GM12878 (cell line): ENCODE data around the gene TOB1. TPM values are rescaled to one million over a fixed set of nuclear protein-coding genes. Genes with fewer than 3 reads are reported as not detected.

Experiments used
- ATAC-seq: fragments of 200-7000 bp; cut with Tn5 transposase; 3 replicates; pipeline ENCODE4 v1.9.1; 2020; ENCODE audit warnings: mild to moderate bottlenecking, moderate library complexity
- BruUV-seq: library from RNA; stranded (reverse); fragments of 400-500 nt; replicated peaks from 2 replicates; lab custom pipeline; 2021; lab: Mats Ljungman, UMichigan
- CTCF ChIA-PET: fragments of 300-600 bp; sonication (Branson Sonifier 250); formaldehyde crosslinking; extraction: SDS; loops from one replicate; lab custom pipeline; 2021; ENCODE audit warnings: inconsistent platforms; lab: Yijun Ruan, JAX
- POLR2A ChIA-PET: fragments of 350-600 bp; formaldehyde crosslinking; extraction: SDS; loops from one replicate; lab custom pipeline; 2021; ENCODE audit warnings: inconsistent platforms; lab: Charles Lee
- RAD21 ChIA-PET: fragments of 300-600 bp; sonication (Branson Sonifier 250); formaldehyde crosslinking; loops from one replicate; lab custom pipeline; 2023; ENCODE audit warnings: antibody characterized with exemption; ENCODE audit not compliant: unreplicated experiment; lab: Charles Lee
- SMC1A ChIA-PET: fragments of 300-600 bp; sonication (Branson Sonifier 250); formaldehyde crosslinking; loops from one replicate; lab custom pipeline; 2023; ENCODE audit not compliant: unreplicated experiment, uncharacterized antibody; lab: Charles Lee
- DNase-seq: peaks from one replicate; pipeline ENCODE4 v3.0.0-alpha.2; 2011; ENCODE audit warnings: low read depth, low spot score
- FAIRE-seq: peaks from 3 replicates; lab custom pipeline; 2011; peaks lifted over from hg19 to GRCh38; lab: Jason Lieb, UNC
- H2AFZ ChIP-seq: 2 replicates; pipeline ENCODE4 v1.6.0; 2011; ENCODE audit warnings: low read depth, low read length, control low read depth; ENCODE audit not compliant: control insufficient read depth
- H3K27ac ChIP-seq: 2 replicates; pipeline ENCODE4 v1.5.1; 2011; ENCODE audit warnings: control low read depth; ENCODE audit not compliant: control insufficient read depth, insufficient read depth
- H3K27me3 ChIP-seq, 2 experiments: replicated peaks in 1 of 2; 2 replicates each; pipeline versions ENCODE4 v1.6.0 to v1.6.1; 2011; ENCODE audit warnings: low read length in 1 of 2; ENCODE audit not compliant: control insufficient read depth in 2 of 2, insufficient read depth in 2 of 2
- H3K36me3 ChIP-seq, 2 experiments: 2 replicates each; pipeline ENCODE4 v1.5.1; 2011; ENCODE audit warnings: low read length in 1 of 2; ENCODE audit not compliant: control insufficient read depth in 2 of 2, insufficient read depth in 2 of 2
- H3K4me1 ChIP-seq: 2 replicates; pipeline ENCODE4 v1.6.1; 2011; ENCODE audit warnings: mild to moderate bottlenecking, low read length, moderate library complexity, mixed read lengths; ENCODE audit not compliant: control insufficient read depth, insufficient read depth
- H3K4me2 ChIP-seq: 2 replicates; pipeline ENCODE4 v1.6.0; 2011; ENCODE audit warnings: control low read depth; ENCODE audit not compliant: control insufficient read depth, insufficient read depth
- H3K4me3 ChIP-seq: fragments of 200-600 bp; sonication (generic); 2 replicates; pipeline ENCODE4 v1.5.1; 2016
- H3K79me2 ChIP-seq: 2 replicates; pipeline ENCODE4 v1.6.0; 2011; ENCODE audit warnings: low read length; ENCODE audit not compliant: control insufficient read depth, insufficient read depth
- H3K9ac ChIP-seq: 2 replicates; pipeline ENCODE4 v1.8.0; 2011; ENCODE audit warnings: low read length, control low read depth, mixed read lengths; ENCODE audit not compliant: control insufficient read depth, insufficient read depth
- H3K9me3 ChIP-seq: replicated peaks from 3 replicates; pipeline ENCODE4 v1.5.1; 2011; ENCODE audit warnings: mild to moderate bottlenecking, low read length; ENCODE audit not compliant: control insufficient read depth, insufficient read depth
- H4K20me1 ChIP-seq: 2 replicates; pipeline ENCODE4 v1.6.0; 2011; ENCODE audit not compliant: control insufficient read depth, insufficient read depth
- CHD4 ChIP-seq: fragments of 200-600 bp; sonication (generic); IDR thresholded peaks from 2 replicates; pipeline ENCODE4 v1.6.1; 2016; ENCODE audit warnings: mild to moderate bottlenecking
- CREM ChIP-seq: IDR thresholded peaks from 2 replicates; pipeline ENCODE4 v1.6.1; 2014; ENCODE audit warnings: antibody characterized with exemption, low read depth
- GABPA ChIP-seq: IDR thresholded peaks from 2 replicates; pipeline ENCODE4 v1.6.1; 2014; ENCODE audit warnings: antibody characterized with exemption, low read depth, mild to moderate bottlenecking, inconsistent platforms
- IRF5 ChIP-seq: fragments of 450-650 bp; IDR thresholded peaks from 2 replicates; pipeline ENCODE4 v1.6.1; 2017; ENCODE audit warnings: borderline replicate concordance
- NRF1 ChIP-seq: conservative IDR thresholded peaks from 2 replicates; pipeline ENCODE4 v1.6.1; 2011; ENCODE audit warnings: mild to moderate bottlenecking, low read depth, low read length, improper control_type of control experiment
- RELA ChIP-seq: fragments of 450-650 bp; IDR thresholded peaks from 2 replicates; pipeline ENCODE4 v1.8.0; 2014; ENCODE audit warnings: borderline replicate concordance; ENCODE audit not compliant: partially characterized antibody
- RELB ChIP-seq: fragments of 450-650 bp; IDR thresholded peaks from 2 replicates; pipeline ENCODE4 v1.6.1; 2017; ENCODE audit warnings: low read depth, mild to moderate bottlenecking, moderate library complexity
- SPI1 ChIP-seq: IDR thresholded peaks from 2 replicates; pipeline ENCODE4 v1.6.1; 2011; ENCODE audit warnings: low read depth, mild to moderate bottlenecking, low read length, moderate library complexity, borderline replicate concordance; ENCODE audit not compliant: insufficient read depth
- in situ Hi-C: fragments of 300-500 bp; cut with MboI; formaldehyde crosslinking; loops from 9 replicates; pipeline ENCODE4 v1.14.3; 2018; ENCODE audit warnings: mixed read lengths
- intact Hi-C: fragments of 100-400 bp; cut with micrococcal nuclease; formaldehyde crosslinking; loops from one replicate; pipeline ENCODE4 v1.14.2; 2022; ENCODE audit not compliant: unreplicated experiment
- polyA plus RNA-seq, 11 experiments: library from polyadenylated mRNA; depleted of rRNA in 4 of 11; unstranded in 6 of 11; stranded (reverse) in 5 of 11; fragments of >200 nt; fragmentation: Nextera tagmentation in 4 of 11; fragmentation: Illumina TruSeq in 1 of 11; extraction: Ambion mirVana in 4 of 11; extraction: Trizol in 1 of 11; gene quantifications; 1 replicate in 1 of 11; 2 replicates in 10 of 11; pipeline versions ENCODE4 v1.2.1 to v1.2.3, GENCODE V29; 2011 to 2016; ENCODE audit warnings: inconsistent platforms in 2 of 11, missing spikeins in 2 of 11, low read depth in 1 of 11
- total RNA-seq, 4 experiments: library from RNA; depleted of rRNA in 3 of 4; stranded (reverse); fragments of >200 nt in 3 of 4; fragmentation: Illumina TruSeq in 1 of 4; extraction: Trizol in 1 of 4; gene quantifications; 2 replicates each; pipeline versions ENCODE4 v1.2.1 to v1.2.3, GENCODE V29; 2013 to 2021

The TOB1 gene
- total and polyA plus RNA-seq, 10 of the 15 experiments (the other 5 are each of a cell fraction or from before 2014, with no cell fraction given), result 5.0 to 32.4 (median 13.7) TPM

- ChIA-PET CTCF (no interaction called here), RAD21 (no interaction called here), POLR2A (no interaction called here), SMC1A (interaction anchor here (1.1 kb wide), 1 partner anchor 11 kb away, joined by 3 read pairs; no protein-coding TSS in a partner anchor)
- no peaks in the 10 kb centered on the region; the same call in 1 of the 2 replicates for H3K4me1 ChIP-seq
- in situ Hi-C loops (no loop called here), intact Hi-C loops (no loop called here)
- ATAC-seq (no peak), DNase-seq (no peak), FAIRE-seq (no peak)
- no peak for TF ChIP-seq NRF1
- TF ChIP-seq IRF5, result no peak
- no peak for TF ChIP-seq CHD4
- TF ChIP-seq RELB, result no peak
- TF ChIP-seq GABPA, result no peak
- TF ChIP-seq SPI1, result no peak
- no peak for TF ChIP-seq CREM
- TF ChIP-seq RELA, result no peak
- H3K27ac ChIP-seq, result no peak overlapping the region
- no peaks in the 10 kb centered on the region; a peak in 1 of 4 replicates for H3K27me3 ChIP-seq
- H3K9me3 ChIP-seq, result no peaks in the 10 kb centered on the region
- no peaks in the 10 kb centered on the region for H3K36me3 ChIP-seq
- H3K4me2 ChIP-seq, result no peak overlapping the region
- no peak overlapping the region for H2AFZ ChIP-seq
- H4K20me1 ChIP-seq, result no peaks in the 10 kb centered on the region
- BruUV-seq, result no TSS peak
- H3K4me3 ChIP-seq, result no peak overlapping the region
- no peaks in the 10 kb centered on the region for H3K79me2 ChIP-seq
- no peak overlapping the region for H3K9ac ChIP-seq
Measured at GRCh38 chr17:50813583-50813982, 52.6 kb downstream of the TOB1 start.

Other genes with a start within 250 kb of the TOB1 start
- gene ABCC3, start 231.5 kb downstream of the TOB1 start, total RNA-seq (2014; rRNA removed), result not detected in 2 replicates
- gene ABCC3, start 231.5 kb downstream of the TOB1 start, total RNA-seq (2014; rRNA removed; fragmentation: Illumina TruSeq; extraction: Trizol), result not detected in 2 replicates
- 1.1 and 1.5 TPM in 2 replicates for gene ABCC3, start 231.5 kb downstream of the TOB1 start, total RNA-seq (2021)
- gene ABCC3, start 231.5 kb downstream of the TOB1 start, polyA plus RNA-seq (2011; rRNA removed), result 1.9 and 2.3 TPM in 2 replicates
- 0.21 TPM in 1 of 2 replicates, not detected in the other for gene ABCC3, start 231.5 kb downstream of the TOB1 start, polyA plus RNA-seq (2014; fragmentation: Illumina TruSeq; extraction: Trizol)
- not detected for gene ABCC3, start 231.5 kb downstream of the TOB1 start, polyA plus RNA-seq (2014; fragmentation: Nextera tagmentation; extraction: Ambion mirVana)
- gene ABCC3, start 231.5 kb downstream of the TOB1 start, polyA plus RNA-seq (2014; rRNA removed), result 0.10 TPM in 1 of 2 replicates, not detected in the other
- under 1 TPM in 1 of 2 experiments, not detected in 1; 0.32 TPM for gene ABCC3, start 231.5 kb downstream of the TOB1 start, polyA plus RNA-seq (2016; fragmentation: Nextera tagmentation; extraction: Ambion mirVana)
- gene ANKRD40, start 158.4 kb downstream of the TOB1 start, total RNA-seq (2014; rRNA removed), result 14.6 and 17.8 TPM in 2 replicates
- gene ANKRD40, start 158.4 kb downstream of the TOB1 start, total RNA-seq (2014; rRNA removed; fragmentation: Illumina TruSeq; extraction: Trizol), result 19.0 and 19.9 TPM in 2 replicates
- gene ANKRD40, start 158.4 kb downstream of the TOB1 start, total RNA-seq (2021), result 20.5 and 21.7 TPM in 2 replicates
- gene ANKRD40, start 158.4 kb downstream of the TOB1 start, polyA plus RNA-seq (2011; rRNA removed), result 19.9 and 24.2 TPM in 2 replicates
- 20.2 and 23.5 TPM in 2 replicates for gene ANKRD40, start 158.4 kb downstream of the TOB1 start, polyA plus RNA-seq (2014; fragmentation: Illumina TruSeq; extraction: Trizol)
- gene ANKRD40, start 158.4 kb downstream of the TOB1 start, polyA plus RNA-seq (2014; fragmentation: Nextera tagmentation; extraction: Ambion mirVana), result 1 to 10 TPM; 6.7 to 6.9 TPM
- 12.5 and 15.0 TPM in 2 replicates for gene ANKRD40, start 158.4 kb downstream of the TOB1 start, polyA plus RNA-seq (2014; rRNA removed)
- 1 to 10 TPM; 5.9 to 9.6 TPM for gene ANKRD40, start 158.4 kb downstream of the TOB1 start, polyA plus RNA-seq (2016; fragmentation: Nextera tagmentation; extraction: Ambion mirVana)
- gene LUC7L3, start 146.8 kb downstream of the TOB1 start, total RNA-seq (2014; rRNA removed), result 51.3 and 62.8 TPM in 2 replicates
- 97.5 and 107 TPM in 2 replicates for gene LUC7L3, start 146.8 kb downstream of the TOB1 start, total RNA-seq (2014; rRNA removed; fragmentation: Illumina TruSeq; extraction: Trizol)
- 126 and 129 TPM in 2 replicates for gene LUC7L3, start 146.8 kb downstream of the TOB1 start, total RNA-seq (2021)
- 172 and 341 TPM in 2 replicates for gene LUC7L3, start 146.8 kb downstream of the TOB1 start, polyA plus RNA-seq (2011; rRNA removed)
- gene LUC7L3, start 146.8 kb downstream of the TOB1 start, polyA plus RNA-seq (2014; fragmentation: Illumina TruSeq; extraction: Trizol), result 176 and 255 TPM in 2 replicates
- 100 to 1,000 TPM; 133 to 164 TPM for gene LUC7L3, start 146.8 kb downstream of the TOB1 start, polyA plus RNA-seq (2014; fragmentation: Nextera tagmentation; extraction: Ambion mirVana)
- 107 and 145 TPM in 2 replicates for gene LUC7L3, start 146.8 kb downstream of the TOB1 start, polyA plus RNA-seq (2014; rRNA removed)
- gene LUC7L3, start 146.8 kb downstream of the TOB1 start, polyA plus RNA-seq (2016; fragmentation: Nextera tagmentation; extraction: Ambion mirVana), result 100 to 1,000 TPM; 153 to 157 TPM
- gene ANKRD40CL, start 98.8 kb downstream of the TOB1 start, total RNA-seq (2014; rRNA removed), result not detected in 2 replicates
- gene ANKRD40CL, start 98.8 kb downstream of the TOB1 start, total RNA-seq (2014; rRNA removed; fragmentation: Illumina TruSeq; extraction: Trizol), result not detected in 2 replicates
- gene ANKRD40CL, start 98.8 kb downstream of the TOB1 start, total RNA-seq (2021), result not detected in 2 replicates
- gene ANKRD40CL, start 98.8 kb downstream of the TOB1 start, polyA plus RNA-seq (2011; rRNA removed), result not detected in 2 replicates
- gene ANKRD40CL, start 98.8 kb downstream of the TOB1 start, polyA plus RNA-seq (2014; fragmentation: Illumina TruSeq; extraction: Trizol), result not detected in 2 replicates
- gene ANKRD40CL, start 98.8 kb downstream of the TOB1 start, polyA plus RNA-seq (2014; fragmentation: Nextera tagmentation; extraction: Ambion mirVana), result not detected
- not detected in 2 replicates for gene ANKRD40CL, start 98.8 kb downstream of the TOB1 start, polyA plus RNA-seq (2014; rRNA removed)
- not detected for gene ANKRD40CL, start 98.8 kb downstream of the TOB1 start, polyA plus RNA-seq (2016; fragmentation: Nextera tagmentation; extraction: Ambion mirVana)
- gene WFIKKN2, start 30.8 kb downstream of the TOB1 start, total RNA-seq (2014; rRNA removed), result 0.06 TPM in 1 of 2 replicates, not detected in the other
- gene WFIKKN2, start 30.8 kb downstream of the TOB1 start, total RNA-seq (2014; rRNA removed; fragmentation: Illumina TruSeq; extraction: Trizol), result not detected in 2 replicates
- gene WFIKKN2, start 30.8 kb downstream of the TOB1 start, total RNA-seq (2021), result 0.05 TPM in 1 of 2 replicates, not detected in the other
- gene WFIKKN2, start 30.8 kb downstream of the TOB1 start, polyA plus RNA-seq (2011; rRNA removed), result not detected in 2 replicates
- not detected in 2 replicates for gene WFIKKN2, start 30.8 kb downstream of the TOB1 start, polyA plus RNA-seq (2014; fragmentation: Illumina TruSeq; extraction: Trizol)
- not detected for gene WFIKKN2, start 30.8 kb downstream of the TOB1 start, polyA plus RNA-seq (2014; fragmentation: Nextera tagmentation; extraction: Ambion mirVana)
- not detected in 2 replicates for gene WFIKKN2, start 30.8 kb downstream of the TOB1 start, polyA plus RNA-seq (2014; rRNA removed)
- gene WFIKKN2, start 30.8 kb downstream of the TOB1 start, polyA plus RNA-seq (2016; fragmentation: Nextera tagmentation; extraction: Ambion mirVana), result not detected